DOHH2 (cell line): ENCODE measurements around the gene COA3.

Source experiments
- CTCF ChIP-seq: fragments of 200-600 bp; sonication (generic); IDR thresholded peaks from one replicate; pipeline ENCODE4 v1.5.1; 2014; ENCODE audit warnings: antibody characterized with exemption, mild to moderate bottlenecking, low read depth, low read length; ENCODE audit not compliant: poor library complexity, severe bottlenecking
- EZH2phosphoT487 ChIP-seq: fragments of 200-600 bp; sonication (generic); IDR thresholded peaks from 2 replicates; pipeline ENCODE4 v1.6.1; 2017; ENCODE audit warnings: borderline replicate concordance, mild to moderate bottlenecking, antibody characterized with exemption, low read length, moderate library complexity, mixed read lengths

DNA sequence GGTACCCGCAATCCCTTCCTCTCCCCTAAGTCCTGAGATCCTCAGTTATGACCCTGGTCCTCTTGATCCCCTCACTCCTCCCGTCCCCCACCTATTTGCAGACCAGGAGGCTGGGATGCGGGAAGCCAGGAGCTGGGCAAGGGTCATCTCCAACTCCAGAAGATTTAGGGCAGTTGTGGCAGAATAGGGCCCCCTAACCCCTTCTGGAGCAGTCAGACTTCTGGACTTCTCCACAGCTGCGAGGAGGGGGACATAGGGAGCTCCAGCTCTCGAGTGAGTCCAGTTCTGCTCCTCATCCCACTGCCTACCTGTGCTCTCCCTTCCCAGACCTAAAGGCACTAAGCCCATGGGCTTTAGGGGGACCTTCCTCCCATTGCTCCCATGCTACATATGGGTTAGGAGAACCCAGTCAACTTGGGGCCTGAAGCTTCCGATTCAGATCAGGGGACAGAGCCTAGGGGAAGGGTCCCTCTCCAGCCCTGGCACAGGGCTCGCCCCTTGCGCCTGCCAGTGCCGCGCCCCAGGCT is 16.8 kb downstream of the COA3 start:
- no peak for TF ChIP-seq CTCF
- no peak for TF ChIP-seq EZH2phosphoT487
